ENCODE measurements around the gene ICA1L. TPM values are rescaled to one million over a fixed set of nuclear protein-coding genes. Genes with fewer than 3 reads are reported as not detected.
"Not testable (repeated sequence)": the region's sequence is repeated elsewhere in the genome, so short reads cannot be mapped to it uniquely, and the experiment has no call there.

Gene ICA1L
- total and polyA plus RNA-seq, 12 donors = 0.81 to 12.1 (median 6.6) TPM

GRCh38 chr2:202909394-202910192 is 38.0 kb upstream of the ICA1L start:
- no peaks in the 10 kb centered on the region for H3K27me3 ChIP-seq
- intact Hi-C loops (cut with DNase I) = loop anchor here in 2 of 10 donors (2.0 to 10.0 kb wide), 3 partner anchors 103 to 329 kb away; partner anchors contain the start of genes NBEAL1 (in 2 of the 2) and CYP20A1 (in 1 of the 2)
- TF ChIP-seq CTCF (IDR thresholded peaks at IDR 0.05) = no peak
- no peak for DNase-seq
- H3K4me3 ChIP-seq = no peak overlapping the region
- H3K36me3 ChIP-seq = peaks cover 0 to 27% (median 0%) of the 10 kb centered on the region in 9 donors
- no peak for ATAC-seq
- H3K9me3 ChIP-seq = peaks cover 0 to 7% (median 0%) of the 10 kb centered on the region in 11 donors
- H3K27ac ChIP-seq = no peak overlapping the region
- peaks cover 2 to 29% (median 18%) of the 10 kb centered on the region in 9 donors for H3K4me1 ChIP-seq
- WGBS, 2 donors = 91 to 93% methylated on average over 6 of the region's 6 CpGs

- 80 to 83% methylated on average over 5 of the region's 5 CpGs for WGBS, 2 donors
- no peak for TF ChIP-seq CTCF (IDR thresholded peaks at IDR 0.05)
- Histone ChIP-seq H3K4me1 (peaks cover 2 to 25% (median 17%) of the 10 kb centered on the region in 9 donors), H3K4me3 (no peak overlapping the region), H3K27ac (no peak overlapping the region), H3K9me3 (peaks cover 0 to 12% (median 0%) of the 10 kb centered on the region in 11 donors), H3K27me3 (no peaks in the 10 kb centered on the region), H3K36me3 (peaks cover 0 to 27% (median 0%) of the 10 kb centered on the region in 9 donors)
- ATAC-seq (no peak), DNase-seq (no peak)
- intact Hi-C loops (cut with DNase I) = no loop called here
Measured at GRCh38 chr2:202908186-202908585, 36.6 kb upstream of the ICA1L start.

- peaks cover 0 to 12% (median 0%) of the 10 kb centered on the region in 11 donors for H3K9me3 ChIP-seq
- H3K27me3 ChIP-seq; ATAC-seq; intact Hi-C loops (cut with DNase I); H3K4me3 ChIP-seq; DNase-seq; H3K27ac ChIP-seq: not testable (repeated sequence)
- peaks cover 0 to 40% (median 3%) of the 10 kb centered on the region in 9 donors for H3K36me3 ChIP-seq
- H3K4me1 ChIP-seq = peaks cover 2 to 13% (median 9%) of the 10 kb centered on the region in 9 donors
Measured at GRCh38 chr2:202905507-202905906, 33.9 kb upstream of the ICA1L start.

- Histone ChIP-seq H3K27me3 (no peaks in the 10 kb centered on the region), H3K4me1 (peaks cover 0 to 11% (median 0%) of the 10 kb centered on the region in 9 donors), H3K4me3 (no peak overlapping the region), H3K9me3 (no peaks in the 10 kb centered on the region), H3K36me3 (peaks cover 0 to 95% (median 27%) of the 10 kb centered on the region in 9 donors), H3K27ac (peak overlapping the region in 1 of 10 donors; percentile 40)
- ATAC-seq = peak in 4 of 8 donors; percentile 46 to 68 (median 65)
- TF ChIP-seq CTCF (IDR thresholded peaks at IDR 0.05) = no peak
- 72% methylated on average over 7 of the region's 7 CpGs for WGBS, 2 donors
- intact Hi-C loops (cut with DNase I) = no loop called here
- no peak for DNase-seq
Measured at GRCh38 chr2:202885190-202885589, 13.6 kb upstream of the ICA1L start.
